DOHH2 (cell line): ENCODE measurements around the gene SPG7.

ENCODE experiments used
- EZH2phosphoT487 ChIP-seq: fragments of 200-600 bp; sonication (generic); IDR thresholded peaks from 2 replicates; pipeline ENCODE4 v1.6.1; 2017; ENCODE audit warnings: borderline replicate concordance, mild to moderate bottlenecking, antibody characterized with exemption, low read length, moderate library complexity, mixed read lengths
- TF ChIP-seq, protein P1 (sequence below): fragments of 200-600 bp; sonication (generic); IDR thresholded peaks from one replicate; pipeline ENCODE4 v1.5.1; 2014; ENCODE audit warnings: antibody characterized with exemption, mild to moderate bottlenecking, low read depth, low read length; ENCODE audit not compliant: poor library complexity, severe bottlenecking

DNA sequence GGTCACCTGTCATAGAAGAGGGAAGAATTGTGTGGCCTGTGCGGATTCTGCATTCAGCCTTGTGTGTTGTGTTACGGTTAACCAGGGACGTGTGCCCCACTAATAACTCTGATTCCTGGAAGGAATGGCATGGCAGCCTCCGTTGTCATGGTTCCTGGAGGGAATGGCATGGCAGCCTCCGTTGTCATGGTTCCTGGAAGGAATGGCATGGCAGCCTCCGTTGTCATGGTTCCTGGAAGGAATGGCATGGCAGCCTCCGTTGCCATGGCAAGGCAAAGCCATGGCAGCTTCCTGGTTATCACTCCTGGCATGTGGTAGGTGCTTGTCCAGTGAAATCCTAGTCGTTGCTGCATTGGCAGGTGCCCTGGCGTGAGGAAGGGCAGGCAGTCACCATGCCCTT, 8.9 kb downstream of the SPG7 start:
- TF ChIP-seq, protein P1, sequence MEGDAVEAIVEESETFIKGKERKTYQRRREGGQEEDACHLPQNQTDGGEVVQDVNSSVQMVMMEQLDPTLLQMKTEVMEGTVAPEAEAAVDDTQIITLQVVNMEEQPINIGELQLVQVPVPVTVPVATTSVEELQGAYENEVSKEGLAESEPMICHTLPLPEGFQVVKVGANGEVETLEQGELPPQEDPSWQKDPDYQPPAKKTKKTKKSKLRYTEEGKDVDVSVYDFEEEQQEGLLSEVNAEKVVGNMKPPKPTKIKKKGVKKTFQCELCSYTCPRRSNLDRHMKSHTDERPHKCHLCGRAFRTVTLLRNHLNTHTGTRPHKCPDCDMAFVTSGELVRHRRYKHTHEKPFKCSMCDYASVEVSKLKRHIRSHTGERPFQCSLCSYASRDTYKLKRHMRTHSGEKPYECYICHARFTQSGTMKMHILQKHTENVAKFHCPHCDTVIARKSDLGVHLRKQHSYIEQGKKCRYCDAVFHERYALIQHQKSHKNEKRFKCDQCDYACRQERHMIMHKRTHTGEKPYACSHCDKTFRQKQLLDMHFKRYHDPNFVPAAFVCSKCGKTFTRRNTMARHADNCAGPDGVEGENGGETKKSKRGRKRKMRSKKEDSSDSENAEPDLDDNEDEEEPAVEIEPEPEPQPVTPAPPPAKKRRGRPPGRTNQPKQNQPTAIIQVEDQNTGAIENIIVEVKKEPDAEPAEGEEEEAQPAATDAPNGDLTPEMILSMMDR, result no peak
- TF ChIP-seq EZH2phosphoT487, result no peak
